IPS-20b (cell line): ENCODE data around the gene ODF4.
A peak's percentile ranks its signal among the peaks of the same experiment; 100 is the strongest.
"Not testable (repeated sequence)": the region's sequence is repeated elsewhere in the genome, so short reads cannot be mapped to it uniquely, and the experiment has no call there.

Experiments
- H3K27ac ChIP-seq: one replicate; pipeline ENCODE4 v1.5.1; 2013; ENCODE audit warnings: low read length
- H3K27me3 ChIP-seq: 2 replicates; pipeline ENCODE4 v1.6.1; 2013; ENCODE audit warnings: mild to moderate bottlenecking, low read length, inconsistent platforms; ENCODE audit not compliant: insufficient read depth
- H3K36me3 ChIP-seq: 2 replicates; pipeline ENCODE4 v1.6.1; 2013; ENCODE audit warnings: low read depth, mild to moderate bottlenecking, inconsistent platforms, low read length, moderate library complexity; ENCODE audit not compliant: insufficient read depth
- H3K4me1 ChIP-seq: 2 replicates; pipeline ENCODE4 v1.6.1; 2013; ENCODE audit warnings: mild to moderate bottlenecking, control low read depth, inconsistent platforms, low read length, moderate library complexity; ENCODE audit not compliant: insufficient read depth
- H3K4me3 ChIP-seq: 2 replicates; pipeline ENCODE4 v1.5.1; 2013; ENCODE audit warnings: mild to moderate bottlenecking, low read length, inconsistent platforms
- H3K9ac ChIP-seq: 2 replicates; pipeline ENCODE4 v1.6.1; 2013; ENCODE audit warnings: low read depth, mild to moderate bottlenecking, inconsistent platforms, low read length, moderate library complexity
- H3K9me3 ChIP-seq: 2 replicates; pipeline ENCODE4 v1.6.1; 2013; ENCODE audit warnings: mild to moderate bottlenecking, low read depth, low read length, inconsistent platforms; ENCODE audit not compliant: insufficient read depth

Gene ODF4

GRCh38 chr17:8327303-8327649, 12.4 kb upstream of the ODF4 start:
- Histone ChIP-seq H3K9ac (peak overlapping the region; percentile 66; the same call in 1 of the 2 replicates), H3K9me3 (no peaks in the 10 kb centered on the region), H3K27ac (no peak overlapping the region), H3K4me3 (peak overlapping the region; percentile 80), H3K36me3 (no peaks in the 10 kb centered on the region), H3K4me1 (no peaks in the 10 kb centered on the region), H3K27me3 (peaks cover 40% of the 10 kb centered on the region)

- Histone ChIP-seq H3K36me3 (no peaks in the 10 kb centered on the region), H3K4me1 (no peaks in the 10 kb centered on the region; the same call in 1 of the 2 replicates), H3K27me3 (peaks cover 12% of the 10 kb centered on the region), H3K4me3 (no peak overlapping the region), H3K9ac (no peak overlapping the region), H3K9me3 (no peaks in the 10 kb centered on the region), H3K27ac (no peak overlapping the region)
Measured at GRCh38 chr17:8332128-8332527, 7.5 kb upstream of the ODF4 start.

GRCh38 chr17:8332688-8333087, 7.0 kb upstream of the ODF4 start:
- Histone ChIP-seq H3K27ac (no peak overlapping the region), H3K36me3 (no peaks in the 10 kb centered on the region), H3K9me3 (no peaks in the 10 kb centered on the region), H3K4me3 (no peak overlapping the region), H3K27me3 (peaks cover 7% of the 10 kb centered on the region), H3K4me1 (peaks cover 1% of the 10 kb centered on the region), H3K9ac (no peak overlapping the region)

GRCh38 chr17:8333281-8333680, 6.4 kb upstream of the ODF4 start:
- Histone ChIP-seq H3K36me3 (no peaks in the 10 kb centered on the region), H3K9me3 (no peaks in the 10 kb centered on the region), H3K4me3 (no peak overlapping the region), H3K4me1 (peaks cover 7% of the 10 kb centered on the region), H3K27me3 (peaks cover under 1% of the 10 kb centered on the region; the same call in 1 of the 2 replicates), H3K9ac (no peak overlapping the region), H3K27ac (no peak overlapping the region)

- Histone ChIP-seq H3K36me3 (no peaks in the 10 kb centered on the region), H3K27ac (no peak overlapping the region), H3K9ac (peak overlapping the region; percentile 10; the same call in 1 of the 2 replicates), H3K27me3 (no peaks in the 10 kb centered on the region), H3K9me3 (no peaks in the 10 kb centered on the region), H3K4me1 (peaks cover 15% of the 10 kb centered on the region; the same call in 1 of the 2 replicates), H3K4me3 (no peak overlapping the region)
Measured at GRCh38 chr17:8337802-8338752, 1.6 kb upstream of the ODF4 start.

GRCh38 chr17:8338753-8339140, 893 bp upstream of the ODF4 start:
- H3K36me3 ChIP-seq: no peaks in the 10 kb centered on the region
- H3K4me1 ChIP-seq: peaks cover 15% of the 10 kb centered on the region; the same call in 1 of the 2 replicates
- no peak overlapping the region for H3K4me3 ChIP-seq
- no peaks in the 10 kb centered on the region for H3K27me3 ChIP-seq
- no peak overlapping the region for H3K27ac ChIP-seq
- no peaks in the 10 kb centered on the region for H3K9me3 ChIP-seq
- H3K9ac ChIP-seq: peak overlapping the region; percentile 10; the same call in 1 of the 2 replicates

- peak overlapping the region; percentile 31; the same call in 1 of the 2 replicates for H3K9ac ChIP-seq
- no peaks in the 10 kb centered on the region for H3K9me3 ChIP-seq
- H3K27ac ChIP-seq: no peak overlapping the region
Measured at GRCh38 chr17:8341456-8341855, 1.8 kb downstream of the ODF4 start.

GRCh38 chr17:8345052-8345690, 5.5 kb downstream of the ODF4 start:
- H3K9me3 ChIP-seq: no peaks in the 10 kb centered on the region
- no peak overlapping the region for H3K9ac ChIP-seq
- no peaks in the 10 kb centered on the region for H3K36me3 ChIP-seq
- no peak overlapping the region for H3K4me3 ChIP-seq
- H3K27me3 ChIP-seq: no peaks in the 10 kb centered on the region
- no peak overlapping the region for H3K27ac ChIP-seq
- 0 out of 2 replicates have a peak, but pooled peaks cover 3% of the 10 kb centered on the region for H3K4me1 ChIP-seq

More at GRCh38 chr17:8341456-8341855, 1.8 kb downstream of the ODF4 start:
- Histone ChIP-seq H3K4me1 (peaks cover 15% of the 10 kb centered on the region; the same call in 1 of the 2 replicates), H3K4me3 (no peak overlapping the region), H3K27me3 (no peaks in the 10 kb centered on the region), H3K36me3 (no peaks in the 10 kb centered on the region)

- no peak overlapping the region for H3K9ac ChIP-seq
Measured at GRCh38 chr17:8345951-8346665, 6.5 kb downstream of the ODF4 start.

GRCh38 chr17:8347001-8347400, 7.4 kb downstream of the ODF4 start:
- H3K9me3 ChIP-seq, H3K27ac ChIP-seq, H3K4me3 ChIP-seq, H3K27me3 ChIP-seq, H3K4me1 ChIP-seq, H3K36me3 ChIP-seq, H3K9ac ChIP-seq: not testable (repeated sequence)

More at GRCh38 chr17:8345951-8346665, 6.5 kb downstream of the ODF4 start:
- Histone ChIP-seq H3K4me1 (0 out of 2 replicates have a peak, but pooled peaks cover 3% of the 10 kb centered on the region), H3K36me3 (no peaks in the 10 kb centered on the region), H3K27me3 (no peaks in the 10 kb centered on the region), H3K9me3 (no peaks in the 10 kb centered on the region), H3K4me3 (no peak overlapping the region), H3K27ac (no peak overlapping the region)

- Histone ChIP-seq H3K9me3 (no peaks in the 10 kb centered on the region), H3K4me1 (no peaks in the 10 kb centered on the region), H3K27ac (no peak overlapping the region), H3K36me3 (no peaks in the 10 kb centered on the region), H3K4me3 (no peak overlapping the region), H3K27me3 (no peaks in the 10 kb centered on the region), H3K9ac (no peak overlapping the region)
Measured at GRCh38 chr17:8350339-8350738, 10.7 kb downstream of the ODF4 start.
